NCI-H526 treated with DMSO at 0.1 percent for 48 hours (cell line): ENCODE measurements around the gene ABCG2.

Experiments
- DNase-seq: peaks from one replicate; lab custom pipeline; 2025; lab: John Stamatoyannopoulos, UW

ABCG2 gene

GRCh38 chr4:88158489-88159228 lies at the start of gene ABCG2:
TSS of gene ABCG2 (minus strand) at chr4:88158639. CDS start at chr4:88139995, 18,644 bp downstream.
- DNase-seq = no peak

- no peak for DNase-seq
Measured at GRCh38 chr4:88208156-88208555, 49.7 kb upstream of the ABCG2 start.

- no peak for DNase-seq
Measured at GRCh38 chr4:88207171-88207570, 48.7 kb upstream of the ABCG2 start.

GRCh38 chr4:88204882-88205281 lies 46.4 kb upstream of the ABCG2 start:
- no peak for DNase-seq

- no peak for DNase-seq
Measured at GRCh38 chr4:88202443-88202842, 44.0 kb upstream of the ABCG2 start.

GRCh38 chr4:88200186-88200585 lies 41.7 kb upstream of the ABCG2 start:
- no peak for DNase-seq

- no peak for DNase-seq
Measured at GRCh38 chr4:88196523-88197185, 38.2 kb upstream of the ABCG2 start.

GRCh38 chr4:88196013-88196365 lies 37.5 kb upstream of the ABCG2 start:
- DNase-seq = no peak

GRCh38 chr4:88195328-88196012 lies 37.0 kb upstream of the ABCG2 start:
- DNase-seq = no peak

GRCh38 chr4:88191404-88191803 lies 33.0 kb upstream of the ABCG2 start:
- no peak for DNase-seq

GRCh38 chr4:88189881-88190585 lies 31.6 kb upstream of the ABCG2 start:
- DNase-seq = no peak

- DNase-seq = no peak
Measured at GRCh38 chr4:88189418-88189738, 30.9 kb upstream of the ABCG2 start.

GRCh38 chr4:88188738-88189417 lies 30.4 kb upstream of the ABCG2 start:
- DNase-seq = no peak

- no peak for DNase-seq
Measured at GRCh38 chr4:88187766-88188165, 29.3 kb upstream of the ABCG2 start.

GRCh38 chr4:88185906-88186305 lies 27.5 kb upstream of the ABCG2 start:
- DNase-seq = no peak

GRCh38 chr4:88179261-88179660 lies 20.8 kb upstream of the ABCG2 start:
- DNase-seq = no peak

- DNase-seq = no peak
Measured at GRCh38 chr4:88178626-88179231, 20.3 kb upstream of the ABCG2 start.

- no peak for DNase-seq
Measured at GRCh38 chr4:88177983-88178625, 19.7 kb upstream of the ABCG2 start.

- DNase-seq = no peak
Measured at GRCh38 chr4:88172987-88173386, 14.5 kb upstream of the ABCG2 start.

- no peak for DNase-seq
Measured at GRCh38 chr4:88171206-88171605, 12.8 kb upstream of the ABCG2 start.

- no peak for DNase-seq
Measured at GRCh38 chr4:88169298-88169697, 10.9 kb upstream of the ABCG2 start.
